GM12878 (cell line): Measurements from ENCODE around the gene MCM8. TPM values are rescaled to one million over a fixed set of nuclear protein-coding genes. Genes with fewer than 3 reads are reported as not detected.

Experiments used
- BRCA1 ChIP-seq: IDR thresholded peaks from 2 replicates; pipeline ENCODE4 v1.6.1; 2011; ENCODE audit warnings: low read depth, low read length, improper control_type of control experiment
- CEBPZ ChIP-seq: fragments of 150-350 bp; IDR thresholded peaks from 2 replicates; pipeline ENCODE4 v1.6.1; 2016; ENCODE audit warnings: low read depth, low read length
- CHD2 ChIP-seq: IDR thresholded peaks from 2 replicates; pipeline ENCODE4 v1.6.1; 2011; ENCODE audit warnings: low read depth, low read length, improper control_type of control experiment, borderline replicate concordance
- JUNB ChIP-seq: IDR thresholded peaks from 2 replicates; pipeline ENCODE4 v1.6.1; 2016; ENCODE audit warnings: antibody characterized with exemption, mild to moderate bottlenecking
- NRF1 ChIP-seq: conservative IDR thresholded peaks from 2 replicates; pipeline ENCODE4 v1.6.1; 2011; ENCODE audit warnings: mild to moderate bottlenecking, low read depth, low read length, improper control_type of control experiment
- PRDM15 ChIP-seq: fragments of 450-650 bp; formaldehyde crosslinking; IDR thresholded peaks from 2 replicates; pipeline ENCODE4 v1.4.0; 2020; ENCODE audit warnings: mild to moderate bottlenecking, moderate library complexity
- ZBTB11 ChIP-seq: fragments of 450-650 bp; formaldehyde crosslinking; IDR thresholded peaks from 2 replicates; pipeline ENCODE4 v1.5.0; 2022; ENCODE audit warnings: mild to moderate bottlenecking, missing genetic modification characterization
- ZBTB40 ChIP-seq: fragments of 450-650 bp; IDR thresholded peaks from 2 replicates; pipeline ENCODE4 v1.6.1; 2016; ENCODE audit warnings: mild to moderate bottlenecking, moderate library complexity, borderline replicate concordance
- polyA plus RNA-seq, 11 experiments: library from polyadenylated mRNA; depleted of rRNA in 4 of 11; unstranded in 6 of 11; stranded (reverse) in 5 of 11; fragments of >200 nt; fragmentation: Nextera tagmentation in 4 of 11; fragmentation: Illumina TruSeq in 1 of 11; extraction: Ambion mirVana in 4 of 11; extraction: Trizol in 1 of 11; gene quantifications; 1 replicate in 1 of 11; 2 replicates in 10 of 11; pipeline versions ENCODE4 v1.2.1 to v1.2.3, GENCODE V29; 2011 to 2016; ENCODE audit warnings: inconsistent platforms in 2 of 11, missing spikeins in 2 of 11, low read depth in 1 of 11
- total RNA-seq, 4 experiments: library from RNA; depleted of rRNA in 3 of 4; stranded (reverse); fragments of >200 nt in 3 of 4; fragmentation: Illumina TruSeq in 1 of 4; extraction: Trizol in 1 of 4; gene quantifications; 2 replicates each; pipeline versions ENCODE4 v1.2.1 to v1.2.3, GENCODE V29; 2013 to 2021

Gene MCM8
- total and polyA plus RNA-seq, 10 of the 15 experiments (the other 5 are each of a cell fraction or from before 2014, with no cell fraction given), result 3.2 to 28.2 (median 16.0) TPM

- TF ChIP-seq CEBPZ, result no peak
- no peak for TF ChIP-seq JUNB
- TF ChIP-seq ZBTB11 (CRISPR knock-in tag), result no peak
- no peak for TF ChIP-seq CHD2
- TF ChIP-seq ZBTB40, result no peak
- TF ChIP-seq BRCA1, result no peak
- TF ChIP-seq NRF1, result no peak
- TF ChIP-seq PRDM15 (CRISPR knock-in tag), result no peak
Observed at GRCh38 chr20:6006603-6006949, 56.1 kb downstream of the MCM8 start (continued).
